AG04449 (cell line): ENCODE results near the gene CKAP2.

Source experiments
- CTCF ChIA-PET: fragments of 350-600 bp; formaldehyde crosslinking; extraction: SDS; loops from one replicate; lab custom pipeline; 2021; ENCODE audit warnings: antibody characterized with exemption; lab: Yijun Ruan, JAX
- POLR2A ChIA-PET: fragments of 400-600, 350-600 bp; formaldehyde crosslinking; extraction: SDS; loops from one replicate; lab custom pipeline; 2020; ENCODE audit warnings: antibody characterized with exemption, inconsistent platforms; lab: Yijun Ruan, JAX
- DNase-seq: peaks from one replicate; pipeline ENCODE4 v3.0.0-alpha.2; 2010; ENCODE audit warnings: low read depth, low spot score
- H3K4me3 ChIP-seq: 2 replicates; pipeline ENCODE4 v1.5.1; 2011; ENCODE audit warnings: low read depth, mild to moderate bottlenecking, control low read depth, low read length
- TF ChIP-seq, protein P1 (sequence below): IDR thresholded peaks from one replicate; pipeline ENCODE4 v1.5.1; 2011; ENCODE audit warnings: mild to moderate bottlenecking, moderate library complexity, low read length, control low read depth, inconsistent platforms; ENCODE audit not compliant: insufficient read depth; ENCODE audit errors: missing control alignments

The CKAP2 gene

GRCh38 chr13:52432456-52432855 lies 22.8 kb upstream of the CKAP2 start:
- ChIA-PET POLR2A (no interaction called here), CTCF (interaction anchor here (7.5 kb wide), 1 partner anchor 17 kb away, joined by 64 read pairs; the partner anchor contains the start of gene VPS36)
- TF ChIP-seq, protein P1, sequence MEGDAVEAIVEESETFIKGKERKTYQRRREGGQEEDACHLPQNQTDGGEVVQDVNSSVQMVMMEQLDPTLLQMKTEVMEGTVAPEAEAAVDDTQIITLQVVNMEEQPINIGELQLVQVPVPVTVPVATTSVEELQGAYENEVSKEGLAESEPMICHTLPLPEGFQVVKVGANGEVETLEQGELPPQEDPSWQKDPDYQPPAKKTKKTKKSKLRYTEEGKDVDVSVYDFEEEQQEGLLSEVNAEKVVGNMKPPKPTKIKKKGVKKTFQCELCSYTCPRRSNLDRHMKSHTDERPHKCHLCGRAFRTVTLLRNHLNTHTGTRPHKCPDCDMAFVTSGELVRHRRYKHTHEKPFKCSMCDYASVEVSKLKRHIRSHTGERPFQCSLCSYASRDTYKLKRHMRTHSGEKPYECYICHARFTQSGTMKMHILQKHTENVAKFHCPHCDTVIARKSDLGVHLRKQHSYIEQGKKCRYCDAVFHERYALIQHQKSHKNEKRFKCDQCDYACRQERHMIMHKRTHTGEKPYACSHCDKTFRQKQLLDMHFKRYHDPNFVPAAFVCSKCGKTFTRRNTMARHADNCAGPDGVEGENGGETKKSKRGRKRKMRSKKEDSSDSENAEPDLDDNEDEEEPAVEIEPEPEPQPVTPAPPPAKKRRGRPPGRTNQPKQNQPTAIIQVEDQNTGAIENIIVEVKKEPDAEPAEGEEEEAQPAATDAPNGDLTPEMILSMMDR, result no peak
- DNase-seq, result no peak
- no peak overlapping the region for H3K4me3 ChIP-seq

DNA sequence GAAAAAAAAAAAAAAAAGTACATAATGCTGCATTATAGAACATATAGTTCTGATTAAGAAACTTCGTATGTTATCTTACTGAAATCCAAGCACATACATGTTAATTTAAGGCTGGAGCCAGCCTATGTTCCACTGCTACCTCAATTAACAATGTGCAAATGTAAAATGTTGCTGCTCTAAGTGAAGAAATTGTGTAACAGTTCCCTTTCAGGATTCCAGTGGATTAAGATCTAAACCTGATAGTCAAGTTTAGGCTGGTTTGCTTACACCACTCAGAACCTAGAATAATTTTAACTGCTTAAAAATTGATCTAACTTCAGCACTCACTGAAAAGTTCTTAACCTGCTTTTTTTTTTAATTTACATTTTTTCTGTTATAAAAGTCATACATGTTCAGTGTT lies 9.0 kb upstream of the CKAP2 start:
- POLR2A ChIA-PET, result no interaction called here
- no peak overlapping the region for H3K4me3 ChIP-seq
- TF ChIP-seq, protein P1, result no peak
- CTCF ChIA-PET, result interaction anchor here (7.3 kb wide), 1 partner anchor 100 kb away, joined by 300 read pairs; no protein-coding TSS in a partner anchor
- no peak for DNase-seq

- ChIA-PET CTCF (interaction anchor here (4.5 to 7.3 kb wide), 4 partner anchors 9 to 101 kb away, joined by 36 to 300 read pairs (median 80); no protein-coding TSS in a partner anchor), POLR2A (interaction anchor here (0.7 kb wide), 1 partner anchor 94 kb away, joined by 5 read pairs; no protein-coding TSS in a partner anchor)
Observed at GRCh38 chr13:52447354-52447753, 7.9 kb upstream of the CKAP2 start.

DNA sequence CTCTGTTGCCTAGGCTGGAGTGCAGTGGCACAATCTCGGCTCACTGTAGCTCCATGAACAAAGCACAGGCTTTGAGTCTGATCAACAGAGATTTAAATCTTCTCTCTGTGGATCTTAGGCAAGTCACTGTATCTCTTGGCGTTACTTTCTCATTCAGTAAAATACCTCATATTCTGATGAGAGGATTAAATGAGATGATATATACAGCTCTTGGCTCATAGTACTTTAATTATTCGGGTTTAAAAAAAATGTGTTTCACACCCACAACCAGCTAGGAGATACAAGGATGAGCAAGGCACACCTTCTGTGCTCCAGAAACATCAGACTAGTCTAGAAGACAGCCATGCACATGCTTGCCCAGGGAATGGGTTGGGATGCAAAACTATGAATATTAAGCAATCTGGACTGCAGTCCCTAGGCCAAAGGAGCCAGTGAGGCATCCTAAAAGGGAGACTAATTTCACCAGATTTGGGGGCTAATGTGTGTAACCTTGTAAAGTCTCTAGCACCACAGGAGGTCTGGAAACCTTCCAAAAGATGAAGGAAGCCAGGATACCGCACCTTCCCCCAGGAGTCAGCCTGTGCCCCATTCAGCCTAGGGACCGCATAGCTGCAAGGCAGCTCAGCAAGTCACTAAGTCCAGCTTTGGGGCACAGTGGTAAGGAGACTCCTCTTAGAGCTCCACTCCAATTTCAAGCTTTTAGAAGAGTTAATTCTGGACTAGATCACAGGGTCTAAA lies 7.3 kb upstream of the CKAP2 start:
- no peak for DNase-seq
- CTCF ChIA-PET, result interaction anchor here (3.7 to 7.3 kb wide), 5 partner anchors 9 to 252 kb away, joined by 18 to 300 read pairs (median 64); no protein-coding TSS in a partner anchor
- TF ChIP-seq, protein P1, result no peak
- H3K4me3 ChIP-seq, result no peak overlapping the region
- POLR2A ChIA-PET, result no interaction called here

More at GRCh38 chr13:52447354-52447753, 7.9 kb upstream of the CKAP2 start:
- TF ChIP-seq, protein P1, result no peak
- H3K4me3 ChIP-seq, result no peak overlapping the region
- no peak for DNase-seq

GRCh38 chr13:52449331-52450011 lies 5.8 kb upstream of the CKAP2 start:
- TF ChIP-seq, protein P1, result no peak
- ChIA-PET POLR2A (interaction anchor here (0.7 to 1.7 kb wide), 5 partner anchors 8 to 256 kb away, joined by 4 to 6 read pairs (median 5); no protein-coding TSS in a partner anchor), CTCF (interaction anchor here (0.7 to 7.3 kb wide), 19 partner anchors 10 to 634 kb away, joined by 3 to 300 read pairs (median 13); no protein-coding TSS in a partner anchor)
- no peak for DNase-seq
- H3K4me3 ChIP-seq, result peak overlapping the region; percentile 86
